GM12878 (cell line): ENCODE data around the gene PIWIL1. TPM values are rescaled to one million over a fixed set of nuclear protein-coding genes. Genes with fewer than 3 reads are reported as not detected.

Experiments
- polyA plus RNA-seq, 11 experiments: library from polyadenylated mRNA; depleted of rRNA in 4 of 11; unstranded in 6 of 11; stranded (reverse) in 5 of 11; fragments of >200 nt; fragmentation: Nextera tagmentation in 4 of 11; fragmentation: Illumina TruSeq in 1 of 11; extraction: Ambion mirVana in 4 of 11; extraction: Trizol in 1 of 11; gene quantifications; 1 replicate in 1 of 11; 2 replicates in 10 of 11; pipeline versions ENCODE4 v1.2.1 to v1.2.3, GENCODE V29; 2011 to 2016; ENCODE audit warnings: inconsistent platforms in 2 of 11, missing spikeins in 2 of 11, low read depth in 1 of 11
- total RNA-seq, 4 experiments: library from RNA; depleted of rRNA in 3 of 4; stranded (reverse); fragments of >200 nt in 3 of 4; fragmentation: Illumina TruSeq in 1 of 4; extraction: Trizol in 1 of 4; gene quantifications; 2 replicates each; pipeline versions ENCODE4 v1.2.1 to v1.2.3, GENCODE V29; 2013 to 2021

PIWIL1 gene
- total and polyA plus RNA-seq, 10 of the 15 experiments (the other 5 are each of a cell fraction or from before 2014, with no cell fraction given), result not detected

Other genes starting within 250 kb of the PIWIL1 start
- not detected in 2 replicates for gene FZD10, start 175.4 kb upstream of the PIWIL1 start, total RNA-seq (2014; rRNA removed)
- not detected in 2 replicates for gene FZD10, start 175.4 kb upstream of the PIWIL1 start, total RNA-seq (2014; rRNA removed; fragmentation: Illumina TruSeq; extraction: Trizol)
- not detected in 2 replicates for gene FZD10, start 175.4 kb upstream of the PIWIL1 start, total RNA-seq (2021)
- gene FZD10, start 175.4 kb upstream of the PIWIL1 start, polyA plus RNA-seq (2011; rRNA removed), result not detected in 2 replicates
- not detected in 2 replicates for gene FZD10, start 175.4 kb upstream of the PIWIL1 start, polyA plus RNA-seq (2014; fragmentation: Illumina TruSeq; extraction: Trizol)
- gene FZD10, start 175.4 kb upstream of the PIWIL1 start, polyA plus RNA-seq (2014; fragmentation: Nextera tagmentation; extraction: Ambion mirVana), result not detected
- gene FZD10, start 175.4 kb upstream of the PIWIL1 start, polyA plus RNA-seq (2014; rRNA removed), result not detected in 2 replicates
- gene FZD10, start 175.4 kb upstream of the PIWIL1 start, polyA plus RNA-seq (2016; fragmentation: Nextera tagmentation; extraction: Ambion mirVana), result not detected